Calu3 (cell line): Measurements from ENCODE around the gene INO80C. TPM values are rescaled to one million over a fixed set of nuclear protein-coding genes. Genes with fewer than 3 reads are reported as not detected.

ENCODE experiments used
- BruUV-seq: library from RNA; stranded (reverse); fragments of 400-500 nt; replicated peaks from 2 replicates; lab custom pipeline; 2021; lab: Mats Ljungman, UMichigan
- CTCF ChIA-PET: fragments of 300-600 bp; sonication (Branson Sonifier 250); formaldehyde crosslinking; loops from one replicate; lab custom pipeline; 2022; ENCODE audit warnings: antibody characterized with exemption; lab: Charles Lee
- DNase-seq: peaks from one replicate; pipeline ENCODE4 v3.0.0; 2022
- H3K27ac Mint-ChIP-seq: one replicate; pipeline ENCODE4 v1.8.0; 2022; ENCODE audit warnings: mixed read lengths; ENCODE audit not compliant: unreplicated experiment
- H3K27me3 Mint-ChIP-seq: one replicate; pipeline ENCODE4 v1.8.0; 2022; ENCODE audit warnings: mixed read lengths; ENCODE audit not compliant: unreplicated experiment
- H3K36me3 Mint-ChIP-seq: one replicate; pipeline ENCODE4 v1.8.0; 2022; ENCODE audit warnings: mild to moderate bottlenecking, moderate library complexity, mixed read lengths; ENCODE audit not compliant: insufficient read depth, unreplicated experiment
- H3K4me1 Mint-ChIP-seq: one replicate; pipeline ENCODE4 v1.8.0; 2022; ENCODE audit warnings: mild to moderate bottlenecking, low read depth, mixed read lengths; ENCODE audit not compliant: unreplicated experiment
- H3K4me3 Mint-ChIP-seq: one replicate; pipeline ENCODE4 v1.8.0; 2022; ENCODE audit warnings: mild to moderate bottlenecking, low read depth, moderate library complexity, mixed read lengths; ENCODE audit not compliant: unreplicated experiment
- H3K9me3 Mint-ChIP-seq: one replicate; pipeline ENCODE4 v1.8.0; 2022; ENCODE audit warnings: low read depth, mixed read lengths; ENCODE audit not compliant: unreplicated experiment
- intact Hi-C: fragments of 100-400 bp; cut with micrococcal nuclease; formaldehyde crosslinking; loops from one replicate; pipeline ENCODE4 v1.10.0; 2022; ENCODE audit not compliant: unreplicated experiment
- total RNA-seq: library from RNA; stranded (reverse); gene quantifications from 2 replicates; pipeline ENCODE4 v1.2.3, GENCODE V29; 2022
- TF ChIP-seq, protein P1 (sequence below): fragments of 200-600 bp; IDR thresholded peaks from one replicate; pipeline ENCODE4 v1.8.0; 2022; ENCODE audit warnings: antibody characterized with exemption; ENCODE audit not compliant: unreplicated experiment

The INO80C gene
- total RNA-seq, 1 experiment from 2014 or later = 27.0 TPM

DNA sequence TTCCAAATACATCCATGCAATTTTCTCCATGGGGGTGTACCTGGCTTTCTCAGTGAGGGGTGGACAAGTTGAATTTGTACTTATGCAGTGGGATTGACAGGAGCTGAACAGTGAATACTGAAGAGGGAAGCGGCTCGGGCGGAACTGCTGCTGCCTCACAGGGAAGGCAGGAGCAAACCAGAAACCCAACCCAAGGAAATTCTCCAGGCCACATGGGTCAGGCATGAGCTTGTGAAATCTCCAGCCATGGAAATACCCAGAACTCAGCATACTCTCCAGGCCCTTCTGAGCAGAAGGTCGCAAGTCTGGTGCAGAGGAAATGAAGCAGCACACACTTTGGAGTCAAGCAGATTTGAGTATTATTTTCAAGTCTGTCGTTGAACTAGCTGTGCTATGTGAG lies 26.5 kb upstream of the INO80C start:
- peaks cover 18% of the 10 kb centered on the region for H3K4me1 Mint-ChIP-seq

DNA sequence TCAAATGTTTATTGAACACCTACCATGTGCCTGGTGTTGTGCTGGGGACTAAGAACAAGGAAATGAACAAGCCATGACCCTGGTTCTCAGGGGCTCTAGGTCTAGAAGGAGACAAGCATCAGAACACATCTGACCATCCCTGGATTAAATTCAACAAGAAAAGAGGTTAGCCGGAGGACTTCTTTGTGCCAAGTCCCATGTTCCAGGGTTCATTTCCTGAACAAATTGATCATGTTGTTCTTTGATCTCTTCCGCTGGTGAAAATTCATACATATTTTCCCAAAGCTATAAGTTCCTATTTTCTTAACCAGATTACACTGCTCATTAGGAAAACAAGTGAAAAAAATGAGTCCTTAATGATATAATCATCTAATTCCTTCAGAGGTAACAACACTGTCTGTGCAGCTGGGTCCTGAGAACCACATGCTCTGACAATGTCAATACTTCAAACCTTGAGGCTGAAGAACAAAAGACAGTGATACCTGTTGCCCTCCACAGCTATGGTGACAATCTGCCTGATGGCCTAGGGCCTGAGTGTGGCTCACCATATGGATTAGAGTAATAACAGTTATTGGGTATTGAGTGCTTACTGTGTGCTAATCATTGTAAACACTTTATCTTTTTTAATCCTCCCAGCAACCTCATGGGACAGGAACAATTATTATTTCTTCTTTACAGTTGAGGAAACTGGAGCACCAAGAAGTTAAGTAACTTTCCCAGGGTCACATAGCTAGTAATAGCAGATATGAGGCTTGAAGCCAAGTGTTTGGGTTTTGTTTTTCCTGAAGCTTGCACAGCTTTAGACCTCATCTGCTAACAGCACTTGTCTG lies 24.6 kb upstream of the INO80C start:
- CTCF ChIA-PET = interaction anchor here (0.5 to 1.3 kb wide), 3 partner anchors 16 to 93 kb away, joined by 3 to 5 read pairs (median 4); no protein-coding TSS in a partner anchor
- H3K4me1 Mint-ChIP-seq = peaks cover 18% of the 10 kb centered on the region
- H3K4me3 Mint-ChIP-seq = no peak overlapping the region
- TF ChIP-seq, protein P1, sequence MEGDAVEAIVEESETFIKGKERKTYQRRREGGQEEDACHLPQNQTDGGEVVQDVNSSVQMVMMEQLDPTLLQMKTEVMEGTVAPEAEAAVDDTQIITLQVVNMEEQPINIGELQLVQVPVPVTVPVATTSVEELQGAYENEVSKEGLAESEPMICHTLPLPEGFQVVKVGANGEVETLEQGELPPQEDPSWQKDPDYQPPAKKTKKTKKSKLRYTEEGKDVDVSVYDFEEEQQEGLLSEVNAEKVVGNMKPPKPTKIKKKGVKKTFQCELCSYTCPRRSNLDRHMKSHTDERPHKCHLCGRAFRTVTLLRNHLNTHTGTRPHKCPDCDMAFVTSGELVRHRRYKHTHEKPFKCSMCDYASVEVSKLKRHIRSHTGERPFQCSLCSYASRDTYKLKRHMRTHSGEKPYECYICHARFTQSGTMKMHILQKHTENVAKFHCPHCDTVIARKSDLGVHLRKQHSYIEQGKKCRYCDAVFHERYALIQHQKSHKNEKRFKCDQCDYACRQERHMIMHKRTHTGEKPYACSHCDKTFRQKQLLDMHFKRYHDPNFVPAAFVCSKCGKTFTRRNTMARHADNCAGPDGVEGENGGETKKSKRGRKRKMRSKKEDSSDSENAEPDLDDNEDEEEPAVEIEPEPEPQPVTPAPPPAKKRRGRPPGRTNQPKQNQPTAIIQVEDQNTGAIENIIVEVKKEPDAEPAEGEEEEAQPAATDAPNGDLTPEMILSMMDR = no peak
- intact Hi-C loops = no loop called here
- H3K27me3 Mint-ChIP-seq = no peaks in the 10 kb centered on the region
- no TSS peak for BruUV-seq
- H3K9me3 Mint-ChIP-seq = no peaks in the 10 kb centered on the region
- H3K27ac Mint-ChIP-seq = no peak overlapping the region
- H3K36me3 Mint-ChIP-seq = no peaks in the 10 kb centered on the region
- no peak for DNase-seq

More for the DNA sequence above, 26.5 kb upstream of the INO80C start:
- BruUV-seq = no TSS peak
- intact Hi-C loops = no loop called here
- CTCF ChIA-PET = interaction anchor here (0.6 kb wide), 1 partner anchor 27 kb away, joined by 3 read pairs; the partner anchor contains the start of gene INO80C
- Mint-ChIP-seq H3K27me3 (no peaks in the 10 kb centered on the region), H3K4me3 (no peak overlapping the region), H3K27ac (no peak overlapping the region), H3K36me3 (no peaks in the 10 kb centered on the region), H3K9me3 (peaks cover 3% of the 10 kb centered on the region)
- TF ChIP-seq, protein P1 = no peak
- DNase-seq = no peak

DNA sequence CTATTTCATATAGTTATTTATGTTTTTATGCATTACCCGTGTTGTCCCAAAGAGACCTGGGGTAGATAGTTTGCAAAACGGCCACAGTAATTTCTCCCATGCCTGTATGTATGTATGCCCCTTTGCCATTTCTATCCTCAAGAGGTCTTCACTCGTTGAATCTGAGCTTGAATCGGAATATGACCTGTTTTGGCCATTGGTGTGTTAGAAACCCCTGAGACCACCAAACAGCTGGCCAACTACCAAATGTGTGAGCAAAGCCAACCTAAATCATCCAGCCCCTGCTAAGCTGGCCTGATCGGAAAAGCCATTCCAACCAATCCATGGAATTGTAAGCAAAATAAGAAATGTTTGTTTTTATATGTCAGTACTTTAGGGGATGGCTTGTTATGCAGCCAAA lies 23.4 kb upstream of the INO80C start:
- DNase-seq = no peak
- CTCF ChIA-PET = no interaction called here
- Mint-ChIP-seq H3K9me3 (no peaks in the 10 kb centered on the region), H3K4me1 (peaks cover 7% of the 10 kb centered on the region), H3K27ac (no peak overlapping the region), H3K27me3 (no peaks in the 10 kb centered on the region), H3K36me3 (no peaks in the 10 kb centered on the region), H3K4me3 (no peak overlapping the region)
- TF ChIP-seq, protein P1 = no peak
- intact Hi-C loops = no loop called here
- no TSS peak for BruUV-seq

DNA sequence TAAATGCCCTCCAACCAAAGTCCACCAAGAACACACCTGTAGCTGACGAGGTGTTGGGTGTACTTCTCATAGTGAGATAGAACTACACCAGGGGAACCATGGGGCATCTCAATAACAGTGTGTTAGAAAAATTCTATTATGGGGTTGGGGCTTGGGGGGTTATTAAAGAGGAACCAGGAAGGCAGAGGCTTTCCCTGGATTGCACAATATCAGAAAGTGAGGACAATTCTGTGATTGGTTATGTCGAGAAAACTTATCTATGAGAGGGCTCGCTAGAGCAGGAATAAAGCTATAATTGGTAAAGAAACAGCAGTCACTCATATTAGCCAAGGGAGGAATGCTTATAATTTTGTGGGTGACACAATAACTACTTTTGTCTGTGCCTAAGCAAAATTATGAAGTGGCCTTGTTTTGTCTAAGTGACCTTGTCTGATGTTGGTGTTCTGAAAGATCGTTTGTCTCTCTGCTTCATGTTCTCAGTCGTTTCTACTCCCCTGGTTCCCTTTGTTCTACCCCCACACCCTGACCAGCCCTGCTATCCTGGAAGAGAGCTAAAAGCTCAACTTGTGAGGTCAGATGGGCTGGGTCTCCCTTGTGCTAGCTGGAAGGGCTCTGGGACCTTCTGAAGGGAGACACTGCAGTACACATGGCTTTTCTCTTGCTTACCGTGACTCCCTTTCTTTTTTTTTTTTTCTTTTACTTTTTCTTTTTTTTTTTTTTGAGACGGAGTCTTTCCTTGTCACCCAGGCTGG lies 21.6 kb upstream of the INO80C start:
- peaks cover 11% of the 10 kb centered on the region for H3K4me1 Mint-ChIP-seq
- no TSS peak for BruUV-seq
- intact Hi-C loops = no loop called here
- no peaks in the 10 kb centered on the region for H3K9me3 Mint-ChIP-seq
- H3K36me3 Mint-ChIP-seq = no peaks in the 10 kb centered on the region
- H3K27ac Mint-ChIP-seq = no peak overlapping the region
- no peaks in the 10 kb centered on the region for H3K27me3 Mint-ChIP-seq
- TF ChIP-seq, protein P1 = no peak
- H3K4me3 Mint-ChIP-seq = no peak overlapping the region
- CTCF ChIA-PET = no interaction called here
- DNase-seq = no peak
